ENCODE data around the gene ANO1.

DNA sequence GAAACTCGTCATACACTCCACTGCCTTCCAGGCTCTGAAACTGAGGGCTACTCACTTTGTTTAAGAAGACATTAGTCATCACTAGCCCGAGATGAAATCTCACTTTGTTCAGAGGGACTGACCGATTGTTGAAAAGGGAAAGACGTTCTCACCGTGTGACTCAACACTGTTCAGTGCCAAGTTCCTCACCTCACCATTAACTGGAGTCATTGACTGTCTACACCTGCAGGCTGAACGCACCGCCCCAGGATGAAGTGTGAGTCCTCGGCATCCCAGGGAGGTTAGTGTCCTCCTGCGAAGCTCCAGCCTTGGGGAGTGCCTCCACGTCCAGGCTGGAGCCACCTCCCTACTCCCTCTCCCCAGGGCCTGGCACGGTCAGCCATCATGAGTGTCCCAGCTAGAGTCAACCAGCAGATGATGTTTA is 155.4 kb downstream of the ANO1 start:
- TF ChIP-seq EZH2phosphoT487 (IDR thresholded peaks at IDR 0.05; ENCODE audit: low read length), result no peak
- TF ChIP-seq, protein P1, sequence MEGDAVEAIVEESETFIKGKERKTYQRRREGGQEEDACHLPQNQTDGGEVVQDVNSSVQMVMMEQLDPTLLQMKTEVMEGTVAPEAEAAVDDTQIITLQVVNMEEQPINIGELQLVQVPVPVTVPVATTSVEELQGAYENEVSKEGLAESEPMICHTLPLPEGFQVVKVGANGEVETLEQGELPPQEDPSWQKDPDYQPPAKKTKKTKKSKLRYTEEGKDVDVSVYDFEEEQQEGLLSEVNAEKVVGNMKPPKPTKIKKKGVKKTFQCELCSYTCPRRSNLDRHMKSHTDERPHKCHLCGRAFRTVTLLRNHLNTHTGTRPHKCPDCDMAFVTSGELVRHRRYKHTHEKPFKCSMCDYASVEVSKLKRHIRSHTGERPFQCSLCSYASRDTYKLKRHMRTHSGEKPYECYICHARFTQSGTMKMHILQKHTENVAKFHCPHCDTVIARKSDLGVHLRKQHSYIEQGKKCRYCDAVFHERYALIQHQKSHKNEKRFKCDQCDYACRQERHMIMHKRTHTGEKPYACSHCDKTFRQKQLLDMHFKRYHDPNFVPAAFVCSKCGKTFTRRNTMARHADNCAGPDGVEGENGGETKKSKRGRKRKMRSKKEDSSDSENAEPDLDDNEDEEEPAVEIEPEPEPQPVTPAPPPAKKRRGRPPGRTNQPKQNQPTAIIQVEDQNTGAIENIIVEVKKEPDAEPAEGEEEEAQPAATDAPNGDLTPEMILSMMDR (IDR thresholded peaks at IDR 0.05; ENCODE audit: low read length), result no peak
